Esophagus muscularis mucosa (tissue), 4 donors: ENCODE measurements around the gene SLC25A44. TPM values are rescaled to one million over a fixed set of nuclear protein-coding genes. Genes with fewer than 3 reads are reported as not detected.

Experiments used
- DNase-seq: peaks from one replicate; pipeline ENCODE4 v3.0.0-alpha.2; 2017; ENCODE audit errors: extremely low spot score
- H3K27ac ChIP-seq, 4 donors: fragments of 200-600 bp; sonication (generic); replicated peaks in 1 of 4; 1 replicate in 3 of 4; 2 replicates in 1 of 4; pipeline ENCODE4 v1.5.1; 2016 to 2019; ENCODE audit warnings: mild to moderate bottlenecking in 1 of 4
- H3K27me3 ChIP-seq, 4 donors: fragments of 200-600 bp; sonication (generic); one replicate each; pipeline versions ENCODE4 v1.5.1 to v1.6.0; 2016 to 2019
- H3K36me3 ChIP-seq, 4 donors: fragments of 200-600 bp; sonication (generic); one replicate each; pipeline ENCODE4 v1.5.1; 2016 to 2019
- H3K4me1 ChIP-seq, 4 donors: fragments of 200-600 bp; sonication (generic); one replicate each; pipeline ENCODE4 v1.5.1; 2016 to 2019
- H3K4me3 ChIP-seq, 4 donors: fragments of 200-600 bp; sonication (generic); 1 replicate in 2 of 4; 2 replicates in 2 of 4; pipeline ENCODE4 v1.5.1; 2016 to 2019; ENCODE audit warnings: mild to moderate bottlenecking in 4 of 4, moderate library complexity in 1 of 4
- H3K9me3 ChIP-seq, 4 donors: fragments of 200-600 bp; sonication (generic); 1 replicate in 3 of 4; 2 replicates in 1 of 4; pipeline ENCODE4 v1.5.1; 2016 to 2019
- CTCF ChIP-seq, 3 experiments: fragments of 200-600 bp in 2 of 3; fragments of 450-650 bp in 1 of 3; sonication (generic) in 2 of 3; IDR thresholded peaks; one replicate each; pipeline ENCODE4 v1.5.1; 2017 to 2019; ENCODE audit warnings: antibody characterized with exemption in 3 of 3, mild to moderate bottlenecking in 2 of 3, moderate library complexity in 1 of 3
- EP300 ChIP-seq: sonication (generic); formaldehyde crosslinking; IDR thresholded peaks from one replicate; pipeline ENCODE4 v1.6.1; 2017; ENCODE audit warnings: antibody characterized with exemption
- POLR2A ChIP-seq: fragments of 450-650 bp; IDR thresholded peaks from one replicate; pipeline ENCODE4 v1.6.1; 2017; ENCODE audit warnings: antibody characterized with exemption, moderate library complexity, mild to moderate bottlenecking, low read depth
- POLR2AphosphoS5 ChIP-seq, 2 donors: sonication (generic); formaldehyde crosslinking; IDR thresholded peaks; one replicate each; pipeline ENCODE4 v1.6.1; 2017; ENCODE audit warnings: antibody characterized with exemption in 2 of 2
- WGBS: methylation state at CpG from one replicate; pipeline ENCODE4 v1.1.5; 2018; 5-methylcytosine and 5-hydroxymethylcytosine counted together
- intact Hi-C: fragments of 100-400 bp; cut with DNase I; formaldehyde crosslinking; loops from one replicate; pipeline ENCODE4 v1.15.1; 2023
- total RNA-seq, 4 donors: library from RNA; depleted of rRNA; stranded (reverse); fragments of >200 nt; gene quantifications; one replicate each; pipeline versions ENCODE4 v1.1.0 to v1.2.1, GENCODE V29; 2016

SLC25A44 gene
- total RNA-seq, 4 donors from 2014 or later: 8.3 to 18.2 (median 15.0) TPM

GRCh38 chr1:156248323-156248683 lies 54.4 kb downstream of the SLC25A44 start:
- intact Hi-C loops: no loop called here
- 82% methylated on average over 4 of the region's 4 CpGs for WGBS
- Histone ChIP-seq H3K27me3 (peaks cover 0 to 33% (median 8%) of the 10 kb centered on the region in 4 donors), H3K4me3 (no peak overlapping the region), H3K27ac (no peak overlapping the region), H3K4me1 (peaks cover 30 to 42% (median 39%) of the 10 kb centered on the region in 4 donors), H3K36me3 (peaks cover 32 to 45% (median 43%) of the 10 kb centered on the region in 4 donors), H3K9me3 (no peaks in the 10 kb centered on the region)
- TF ChIP-seq EP300 (no peak), POLR2AphosphoS5 (IDR thresholded peaks at IDR 0.05) (no peak), CTCF (IDR thresholded peaks at IDR 0.05) (no peak)
- no peak for DNase-seq

- no peak overlapping the region for H3K4me3 ChIP-seq
- peaks cover 30 to 42% (median 39%) of the 10 kb centered on the region in 4 donors for H3K4me1 ChIP-seq
- DNase-seq: no peak
- H3K9me3 ChIP-seq: no peaks in the 10 kb centered on the region
- intact Hi-C loops: no loop called here
- TF ChIP-seq POLR2A (no peak), EP300 (no peak), CTCF (IDR thresholded peaks at IDR 0.05) (no peak), POLR2AphosphoS5 (IDR thresholded peaks at IDR 0.05) (no peak)
- WGBS: 74% methylated on average over 4 of the region's 5 CpGs
- H3K36me3 ChIP-seq: peaks cover 36 to 56% (median 54%) of the 10 kb centered on the region in 4 donors
- H3K27ac ChIP-seq: no peak overlapping the region
- H3K27me3 ChIP-seq: peaks cover 0 to 24% (median 8%) of the 10 kb centered on the region in 4 donors
Observed at GRCh38 chr1:156249593-156249992, 55.7 kb downstream of the SLC25A44 start.

- Histone ChIP-seq H3K36me3 (peaks cover 48 to 76% (median 73%) of the 10 kb centered on the region in 4 donors), H3K27ac (no peak overlapping the region), H3K4me1 (peaks cover 17 to 26% (median 22%) of the 10 kb centered on the region in 4 donors), H3K27me3 (peaks cover 0 to 5% (median 0%) of the 10 kb centered on the region in 4 donors), H3K9me3 (no peaks in the 10 kb centered on the region), H3K4me3 (no peak overlapping the region)
- 36% methylated on average over 3 of the region's 3 CpGs for WGBS
- DNase-seq: no peak
- intact Hi-C loops: no loop called here
- TF ChIP-seq POLR2A (no peak), POLR2AphosphoS5 (IDR thresholded peaks at IDR 0.05) (no peak), EP300 (no peak), CTCF (IDR thresholded peaks at IDR 0.05) (no peak)
Observed at GRCh38 chr1:156251527-156251926, 57.6 kb downstream of the SLC25A44 start.

- no peak for DNase-seq
- Histone ChIP-seq H3K36me3 (peaks cover 64 to 97% (median 94%) of the 10 kb centered on the region in 4 donors), H3K9me3 (no peaks in the 10 kb centered on the region), H3K27me3 (no peaks in the 10 kb centered on the region), H3K4me3 (no peak overlapping the region), H3K4me1 (peaks cover 0 to 11% (median 4%) of the 10 kb centered on the region in 4 donors), H3K27ac (no peak overlapping the region)
- no peak for TF ChIP-seq POLR2AphosphoS5 (IDR thresholded peaks at IDR 0.05)
- no peak for TF ChIP-seq CTCF (IDR thresholded peaks at IDR 0.05)
- TF ChIP-seq POLR2A: no peak
- TF ChIP-seq EP300: no peak
- WGBS: 87% methylated on average over 3 of the region's 3 CpGs
- intact Hi-C loops: no loop called here
Observed at GRCh38 chr1:156253634-156254033, 59.7 kb downstream of the SLC25A44 start.

GRCh38 chr1:156257711-156258110 lies 63.8 kb downstream of the SLC25A44 start:
- Histone ChIP-seq H3K27ac (no peak overlapping the region), H3K27me3 (no peaks in the 10 kb centered on the region), H3K36me3 (peaks cover 75 to 100% (median 97%) of the 10 kb centered on the region in 4 donors), H3K4me1 (peaks cover 0 to 3% (median 0%) of the 10 kb centered on the region in 4 donors), H3K4me3 (no peak overlapping the region), H3K9me3 (no peaks in the 10 kb centered on the region)
- intact Hi-C loops: no loop called here
- WGBS: 80% methylated on average over 2 of the region's 2 CpGs
- TF ChIP-seq POLR2AphosphoS5 (IDR thresholded peaks at IDR 0.05): no peak
- no peak for TF ChIP-seq POLR2A
- no peak for TF ChIP-seq CTCF (IDR thresholded peaks at IDR 0.05)
- no peak for TF ChIP-seq EP300
- no peak for DNase-seq
